ENCODE data around the gene BPIFB6.

DNA sequence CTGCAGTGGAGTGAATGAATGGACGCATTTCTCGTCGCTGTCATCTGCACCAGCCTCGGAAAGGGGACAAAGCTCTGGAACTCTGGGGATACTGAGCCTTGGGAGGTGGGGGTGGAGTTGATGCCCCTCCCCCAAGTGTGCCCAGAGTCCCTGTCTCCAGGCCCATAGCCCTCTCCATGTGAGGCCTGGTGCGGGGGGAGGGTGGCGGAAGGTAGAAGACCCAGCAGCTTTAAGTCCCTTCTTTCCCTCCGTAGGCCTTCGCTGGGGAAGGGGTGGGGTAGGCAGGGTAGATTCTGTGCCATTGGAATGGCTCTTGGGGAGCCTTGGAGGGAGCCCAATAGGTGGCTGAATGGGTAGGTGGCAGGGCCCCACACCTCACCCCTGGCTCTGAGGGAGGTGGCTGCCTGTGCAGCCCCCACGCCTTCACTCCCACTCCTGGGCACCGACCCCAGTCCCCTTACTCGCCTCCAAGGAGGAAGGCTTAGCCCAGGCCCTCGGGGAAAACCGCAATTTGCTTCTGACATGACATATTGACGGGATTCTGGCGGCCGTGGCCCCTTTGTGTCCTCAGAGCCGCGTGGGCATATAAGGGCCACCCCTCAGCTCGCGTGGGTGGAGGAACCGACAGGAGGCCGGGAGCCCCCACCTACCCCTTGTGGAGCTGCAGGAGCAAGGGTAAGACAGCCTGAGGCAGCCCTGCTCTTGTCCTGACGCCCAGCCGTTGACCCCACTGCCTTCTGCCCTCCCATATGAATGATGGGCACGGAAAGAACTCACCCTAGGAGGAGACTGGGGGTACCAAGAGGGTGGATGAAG is 22.1 kb downstream of the BPIFB6 start, which contains the start of gene BPIFB3:
- TF ChIP-seq, protein P1, sequence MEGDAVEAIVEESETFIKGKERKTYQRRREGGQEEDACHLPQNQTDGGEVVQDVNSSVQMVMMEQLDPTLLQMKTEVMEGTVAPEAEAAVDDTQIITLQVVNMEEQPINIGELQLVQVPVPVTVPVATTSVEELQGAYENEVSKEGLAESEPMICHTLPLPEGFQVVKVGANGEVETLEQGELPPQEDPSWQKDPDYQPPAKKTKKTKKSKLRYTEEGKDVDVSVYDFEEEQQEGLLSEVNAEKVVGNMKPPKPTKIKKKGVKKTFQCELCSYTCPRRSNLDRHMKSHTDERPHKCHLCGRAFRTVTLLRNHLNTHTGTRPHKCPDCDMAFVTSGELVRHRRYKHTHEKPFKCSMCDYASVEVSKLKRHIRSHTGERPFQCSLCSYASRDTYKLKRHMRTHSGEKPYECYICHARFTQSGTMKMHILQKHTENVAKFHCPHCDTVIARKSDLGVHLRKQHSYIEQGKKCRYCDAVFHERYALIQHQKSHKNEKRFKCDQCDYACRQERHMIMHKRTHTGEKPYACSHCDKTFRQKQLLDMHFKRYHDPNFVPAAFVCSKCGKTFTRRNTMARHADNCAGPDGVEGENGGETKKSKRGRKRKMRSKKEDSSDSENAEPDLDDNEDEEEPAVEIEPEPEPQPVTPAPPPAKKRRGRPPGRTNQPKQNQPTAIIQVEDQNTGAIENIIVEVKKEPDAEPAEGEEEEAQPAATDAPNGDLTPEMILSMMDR (IDR thresholded peaks at IDR 0.05) = no peak
- TF ChIP-seq POLR2AphosphoS5 (IDR thresholded peaks at IDR 0.05; ENCODE audit: low read depth, low read length) = no peak
- no peak for TF ChIP-seq TCF7L2 (IDR thresholded peaks at IDR 0.05; ENCODE audit: low read depth, low read length)

All from Panc1 (cell line).